Activated CD4-positive, alpha-beta T cell treated with anti-CD3 and anti-CD28 coated beads, Interleukin-2, amount 50 U/mL, for 48 hours (primary cell): ENCODE results near the gene NEAT1.

ENCODE experiments used
- DNase-seq, 2 experiments: peaks; one replicate each; pipeline ENCODE4 v3.0.0-alpha.2; 2020

NEAT1 gene

GRCh38 chr11:65487467-65488272, 65.1 kb downstream of the NEAT1 start:
- DNase-seq, result peak in 1 of 2 experiments; percentile 70

GRCh38 chr11:65488273-65489034, 65.9 kb downstream of the NEAT1 start:
- no peak for DNase-seq

GRCh38 chr11:65489035-65489705, 66.6 kb downstream of the NEAT1 start:
- no peak for DNase-seq

- no peak for DNase-seq
Observed at GRCh38 chr11:65489706-65490320, 67.2 kb downstream of the NEAT1 start.

- no peak for DNase-seq
Observed at GRCh38 chr11:65491163-65491465, 68.5 kb downstream of the NEAT1 start.

- peak in 1 of 2 experiments; percentile 41 for DNase-seq
Observed at GRCh38 chr11:65491614-65492386, 69.2 kb downstream of the NEAT1 start.

GRCh38 chr11:65492387-65492636, 69.7 kb downstream of the NEAT1 start:
- no peak for DNase-seq

- DNase-seq, result peak in 1 of 2 experiments; percentile 62
Observed at GRCh38 chr11:65492637-65493366, 70.2 kb downstream of the NEAT1 start.

DNA sequence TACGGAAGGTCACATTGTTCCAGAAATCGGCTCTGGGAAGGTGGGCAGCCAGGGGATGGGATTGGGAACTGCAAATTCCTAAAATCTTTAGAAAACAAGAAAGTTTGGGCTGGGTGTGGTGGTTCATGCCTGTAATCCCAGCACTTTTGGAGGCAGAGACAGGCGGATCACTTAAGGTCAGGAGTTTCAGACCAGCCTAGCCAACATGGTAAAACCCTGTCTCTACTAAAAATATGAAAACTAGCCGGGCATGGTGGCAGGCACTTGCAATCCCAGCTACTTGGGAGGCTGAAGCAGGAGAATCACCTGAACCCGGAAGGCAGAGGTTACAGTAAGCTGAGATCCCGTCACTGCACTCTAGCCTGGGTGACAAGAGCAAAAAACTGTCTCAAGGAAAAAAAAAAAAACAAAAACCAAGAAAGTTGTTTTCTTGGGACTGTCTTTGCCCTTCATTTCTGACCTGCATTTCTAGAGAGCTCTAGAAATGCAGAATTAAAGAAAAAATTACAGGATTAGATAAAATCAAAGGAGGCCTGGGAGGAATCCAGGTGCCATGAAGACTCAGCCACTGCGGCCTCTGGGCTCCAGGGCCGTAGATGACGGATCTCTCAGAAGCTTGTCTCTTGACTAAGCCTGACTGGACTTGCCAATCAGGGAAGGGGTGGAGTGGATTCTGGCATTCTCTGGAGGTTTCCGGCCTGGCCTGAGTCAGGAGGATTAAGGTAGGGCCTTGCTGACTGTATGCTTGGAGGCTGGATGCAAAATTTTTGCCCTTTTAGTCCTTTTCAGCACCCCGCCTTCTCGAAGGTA, 71.0 kb downstream of the NEAT1 start:
- DNase-seq, result no peak
